Iris pigment epithelial cell (primary cell): ENCODE data around the gene CLTCL1.
"Not testable (repeated sequence)": the region's sequence is repeated elsewhere in the genome, so short reads cannot be mapped to it uniquely, and the experiment has no call there.

Experiments used
- DNase-seq: peaks from one replicate; pipeline ENCODE4 v3.0.0-alpha.2; 2011; ENCODE audit warnings: low read depth

The CLTCL1 gene

DNA sequence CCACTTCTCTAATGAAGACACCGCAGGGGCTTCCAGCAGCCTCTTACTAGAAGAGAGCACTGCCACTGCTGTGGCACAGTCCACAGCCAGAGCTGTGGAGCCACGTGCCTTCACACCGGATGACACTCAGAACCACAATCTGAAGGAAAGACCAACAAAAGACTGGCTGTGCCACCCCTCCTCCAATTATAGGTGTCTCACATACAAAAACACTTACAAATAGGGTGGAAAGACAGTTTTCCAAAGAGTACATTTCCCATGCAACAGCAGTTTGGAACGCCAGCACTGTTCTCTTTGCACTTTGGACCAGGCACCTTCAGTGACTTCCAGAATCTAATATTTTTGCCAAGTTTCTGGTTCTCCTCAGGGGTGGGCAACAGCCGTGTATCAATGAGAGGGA, 74.9 kb downstream of the CLTCL1 start:
- no peak for DNase-seq

DNA sequence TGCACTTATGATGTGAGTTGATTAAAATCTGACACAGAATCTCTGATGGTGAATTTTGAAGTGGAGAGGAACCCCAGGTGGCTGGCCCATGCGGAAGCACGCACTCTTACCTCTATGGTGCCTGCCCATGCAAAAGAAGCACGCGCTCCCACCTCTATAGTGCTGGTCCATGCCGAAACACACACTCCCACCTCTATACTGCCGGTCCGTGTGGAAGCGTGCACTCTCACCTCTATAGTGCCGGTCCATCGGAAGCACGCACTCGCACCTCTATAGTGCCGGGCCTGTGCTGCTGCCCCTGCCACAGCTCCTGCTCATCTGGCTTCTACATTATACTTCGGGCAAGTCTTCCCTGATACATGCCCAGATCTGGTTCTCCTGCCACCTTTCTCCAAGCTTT, 76.2 kb downstream of the CLTCL1 start:
- no peak for DNase-seq

DNA sequence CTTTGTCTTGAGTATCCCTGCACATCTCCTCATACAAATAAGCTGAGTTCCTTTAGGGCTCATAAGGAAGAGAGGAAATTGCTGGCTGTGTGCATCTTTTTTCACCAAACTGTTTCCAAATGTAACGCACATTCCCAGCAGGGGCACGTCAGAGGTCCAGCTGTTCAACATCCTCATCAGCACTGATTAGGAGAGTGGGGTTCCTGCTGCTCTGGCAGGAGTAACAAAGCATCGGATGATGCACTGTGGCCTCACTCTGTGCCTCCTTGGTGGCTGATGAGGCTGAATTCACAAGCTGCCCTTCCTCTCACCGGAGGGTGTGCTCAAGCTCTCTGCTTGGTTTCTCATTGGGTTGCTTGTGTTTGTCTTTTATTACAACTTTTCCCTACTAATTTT, 77.4 kb downstream of the CLTCL1 start:
- no peak for DNase-seq

DNA sequence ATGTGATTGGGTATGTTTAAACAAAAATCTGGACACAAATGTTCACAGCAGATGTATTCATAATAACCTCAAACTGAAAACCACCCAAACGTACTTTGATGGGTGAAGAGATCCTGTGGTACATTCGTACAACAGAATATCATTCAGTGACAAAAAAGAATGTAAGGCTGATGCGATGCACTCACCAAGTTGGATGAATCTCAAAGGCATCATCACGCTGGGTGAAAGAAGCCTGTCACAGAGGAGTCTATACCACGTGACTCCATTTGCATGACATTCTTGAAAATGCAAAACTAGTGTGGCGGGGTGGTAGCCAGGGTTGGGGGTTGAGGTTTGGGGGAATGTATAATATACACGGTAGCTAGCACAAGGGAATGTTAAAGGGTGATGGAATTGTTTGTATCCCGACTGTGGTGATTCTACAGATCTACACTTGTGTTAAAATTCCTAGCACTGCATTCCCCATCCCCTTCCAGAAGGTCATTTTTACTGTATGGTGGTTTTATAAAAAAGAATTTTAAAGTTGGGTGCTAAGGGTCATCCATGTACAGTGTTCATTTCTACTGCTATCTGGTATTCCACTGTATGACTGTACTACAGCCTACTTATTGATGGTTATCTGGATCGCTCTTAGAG, 78.0 kb downstream of the CLTCL1 start:
- DNase-seq: no peak

DNA sequence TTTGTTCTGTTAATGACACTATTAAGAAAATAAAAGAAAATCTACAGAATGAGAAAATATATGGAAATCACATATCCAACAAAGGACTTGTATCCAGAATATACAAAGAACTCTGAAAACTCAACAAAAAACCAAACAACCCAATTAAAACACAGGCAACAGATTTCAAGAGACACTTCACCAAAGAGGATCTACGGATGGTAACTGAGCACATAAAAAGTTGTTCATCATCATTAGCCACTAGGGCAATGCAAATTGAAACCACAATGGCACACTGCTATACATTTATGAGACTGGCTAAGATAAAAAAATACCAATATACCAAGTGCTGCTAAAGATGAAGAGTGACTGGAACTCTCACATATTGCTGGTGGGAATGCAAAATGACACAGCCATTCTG, 78.5 kb downstream of the CLTCL1 start:
- no peak for DNase-seq

DNA sequence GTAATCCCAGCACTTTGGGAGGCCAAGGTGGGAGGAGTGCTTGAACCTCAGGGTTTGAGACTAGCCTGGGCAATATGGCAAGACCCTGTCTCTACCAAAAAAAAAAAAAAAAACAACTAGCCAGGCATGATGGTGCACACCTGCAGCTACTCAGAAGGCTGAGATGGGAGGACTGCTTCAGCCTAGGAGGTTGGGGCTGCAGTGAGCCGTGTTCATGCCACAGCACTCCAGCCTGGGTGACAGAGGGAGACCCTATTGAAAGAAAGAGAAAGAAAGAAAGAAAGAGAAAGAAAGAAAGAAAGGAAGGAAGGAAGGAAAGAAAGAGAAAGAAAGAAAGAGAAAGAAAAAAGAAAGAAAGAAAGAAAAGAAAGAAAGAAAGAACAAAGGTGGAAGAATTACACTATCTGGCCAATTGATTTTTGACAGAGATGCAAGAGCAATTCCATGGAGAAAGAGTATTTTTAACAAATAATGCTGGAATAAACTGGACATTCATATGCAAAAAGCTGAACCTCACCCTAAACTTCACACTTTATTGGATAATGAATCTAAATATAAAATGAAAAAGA, 79.1 kb downstream of the CLTCL1 start:
- no peak for DNase-seq

DNA sequence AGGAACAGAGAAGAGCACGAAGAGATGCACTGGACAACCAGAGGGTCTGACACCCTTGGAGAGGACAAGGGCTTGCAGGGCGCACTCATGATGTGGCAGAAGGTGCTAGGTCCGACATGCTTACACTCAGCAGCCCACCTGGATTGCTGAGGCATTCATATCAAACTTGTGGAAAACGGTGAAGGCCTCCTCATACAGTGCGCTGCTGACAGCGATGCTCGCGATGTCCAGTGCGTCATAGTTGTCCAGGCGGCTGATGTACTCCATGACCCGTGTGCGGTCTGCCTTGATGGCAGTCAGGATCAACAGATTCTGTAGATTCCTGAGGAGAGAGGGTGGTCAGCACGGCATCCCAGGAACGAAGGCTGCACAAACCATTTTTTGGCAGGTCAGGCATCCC, 81.3 kb downstream of the CLTCL1 start:
- no peak for DNase-seq

DNA sequence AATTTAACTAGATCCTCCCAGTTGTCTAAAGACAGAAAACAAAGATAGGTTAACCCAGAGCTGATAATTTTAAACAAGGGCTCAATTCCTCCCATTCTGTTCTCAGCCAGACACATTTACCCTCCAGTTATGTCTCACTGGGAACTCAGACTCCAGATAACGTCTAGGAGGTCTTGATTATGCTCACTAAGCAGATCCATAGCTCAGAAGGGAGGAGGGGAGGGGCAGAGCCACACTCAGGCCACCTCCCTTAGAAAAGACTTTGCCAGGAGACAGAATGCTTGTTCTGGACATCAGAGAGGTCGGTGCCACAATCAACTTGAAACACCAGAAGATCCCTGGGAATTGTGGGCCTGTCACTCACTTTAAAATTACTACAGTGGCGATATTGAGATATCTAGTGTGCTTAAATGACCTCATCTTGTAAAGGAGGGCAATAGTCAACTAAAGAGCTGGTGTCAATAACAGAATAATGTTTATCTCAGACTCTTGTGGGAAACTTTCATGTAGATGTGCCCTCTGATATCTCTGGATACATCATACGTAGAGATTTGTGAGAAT, 83.2 kb downstream of the CLTCL1 start:
- no peak for DNase-seq

DNA sequence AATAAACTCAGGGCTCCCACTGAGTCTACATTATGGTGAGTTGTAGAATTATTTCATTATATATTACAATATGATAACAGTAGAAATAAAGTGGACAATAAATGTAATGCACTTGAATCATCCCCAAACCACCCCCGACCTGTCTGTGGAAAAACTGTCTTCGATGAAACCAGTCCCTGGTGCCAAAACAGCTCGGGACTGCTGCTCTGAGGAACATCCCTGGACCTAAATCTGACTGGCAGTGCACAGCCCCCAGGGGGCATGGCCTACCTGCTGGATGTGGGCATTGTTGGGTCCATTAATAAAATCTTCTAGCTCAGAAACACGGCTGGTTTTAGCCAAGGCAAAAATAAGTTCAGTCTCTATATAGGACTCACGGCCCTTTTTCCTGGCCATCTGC, 83.6 kb downstream of the CLTCL1 start:
- DNase-seq: no peak

DNA sequence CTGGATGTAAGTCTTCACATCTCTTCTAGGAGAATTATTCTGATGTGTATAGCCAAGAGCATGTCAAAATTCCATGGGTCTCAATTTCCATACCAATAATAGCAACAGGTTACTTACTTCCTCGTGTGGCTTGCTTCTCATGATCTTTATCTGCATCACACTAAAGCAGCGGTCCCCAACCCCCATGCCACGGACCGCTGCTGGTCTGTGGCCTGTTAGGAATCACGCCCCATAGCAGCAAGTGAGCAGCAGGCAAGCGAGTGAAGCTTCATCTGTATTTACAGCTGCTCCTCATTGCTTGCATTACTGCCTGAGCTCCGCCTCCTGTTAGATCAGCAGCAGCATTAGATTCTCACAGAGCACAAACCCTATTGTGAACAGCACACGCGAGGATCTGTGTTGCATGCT, 84.1 kb downstream of the CLTCL1 start:
- no peak for DNase-seq

DNA sequence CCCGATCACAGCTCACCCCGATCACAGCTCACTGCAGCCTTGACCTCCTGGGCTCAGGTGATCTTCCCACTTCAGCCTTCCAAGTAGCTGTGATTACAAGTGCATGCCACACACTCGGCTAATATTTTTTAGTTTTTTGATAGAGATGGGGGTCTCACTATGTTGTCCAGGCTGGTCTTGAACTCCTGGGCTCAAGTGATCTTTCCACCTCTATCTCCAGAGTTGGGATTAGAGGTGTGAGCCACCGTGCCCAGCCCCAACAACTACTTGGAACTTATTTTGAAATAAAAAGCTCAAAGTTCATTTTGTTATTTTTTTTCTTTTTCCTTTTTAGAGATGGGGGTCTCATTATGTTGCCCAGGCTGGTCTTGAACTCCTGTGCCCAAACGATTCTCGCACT, 85.2 kb downstream of the CLTCL1 start:
- no peak for DNase-seq

DNA sequence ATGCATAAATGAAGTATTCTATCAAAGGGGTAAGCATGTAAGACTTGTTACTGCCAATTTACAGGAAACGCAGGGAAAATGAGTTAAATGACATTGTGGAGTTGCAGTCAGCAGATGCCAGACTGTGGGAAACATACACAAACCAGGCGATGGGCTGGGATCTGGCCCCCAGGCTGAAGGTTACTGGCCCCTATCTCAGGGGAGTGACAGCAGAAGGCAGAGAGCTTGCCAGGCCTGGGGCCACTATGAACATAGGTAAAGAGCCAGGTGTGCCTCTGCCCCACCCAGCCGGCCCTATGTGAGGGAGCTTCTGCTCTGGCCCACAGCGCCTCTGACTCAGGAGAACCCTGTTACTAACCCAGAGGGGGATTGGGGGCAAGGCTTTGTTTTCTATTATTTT, 86.9 kb downstream of the CLTCL1 start:
- no peak for DNase-seq

DNA sequence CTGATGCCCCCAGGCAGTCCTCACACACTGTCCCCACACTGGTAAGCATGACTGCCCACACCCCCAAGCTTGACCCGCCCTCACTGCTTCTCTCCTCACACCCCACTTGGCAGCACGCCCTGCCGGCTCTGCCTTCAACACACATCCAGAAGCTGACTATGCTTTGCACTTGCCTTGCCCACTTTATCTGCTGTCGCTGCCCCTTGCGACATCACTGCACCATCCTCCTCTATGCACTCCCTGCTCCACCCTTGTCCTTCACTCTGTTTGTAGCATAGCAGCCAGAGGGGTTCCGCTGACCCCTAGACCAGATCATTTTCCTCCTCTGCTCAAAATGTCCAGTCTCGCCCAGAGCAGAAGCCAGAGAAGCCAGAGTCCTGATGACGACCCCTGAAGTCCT, 87.7 kb downstream of the CLTCL1 start:
- no peak for DNase-seq

DNA sequence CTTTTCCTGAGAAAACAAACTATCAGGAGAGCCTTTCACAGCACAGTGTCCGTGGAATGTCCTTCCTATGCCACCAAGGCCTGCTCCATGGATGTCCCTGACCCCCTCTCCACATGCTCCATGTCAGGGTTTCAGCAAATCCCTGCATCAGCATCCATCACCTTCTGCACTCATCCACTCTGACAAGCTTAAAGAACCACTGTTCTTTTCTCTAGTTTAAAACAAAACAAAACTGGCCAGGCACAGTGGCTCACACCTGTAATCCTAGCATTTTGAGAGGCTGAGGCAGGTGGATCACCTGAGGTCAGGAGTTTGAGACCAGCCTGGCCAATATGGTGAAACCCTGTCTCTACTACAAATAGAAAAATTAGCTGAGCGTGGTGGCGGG, 88.7 kb downstream of the CLTCL1 start:
- not testable (repeated sequence) for DNase-seq

DNA sequence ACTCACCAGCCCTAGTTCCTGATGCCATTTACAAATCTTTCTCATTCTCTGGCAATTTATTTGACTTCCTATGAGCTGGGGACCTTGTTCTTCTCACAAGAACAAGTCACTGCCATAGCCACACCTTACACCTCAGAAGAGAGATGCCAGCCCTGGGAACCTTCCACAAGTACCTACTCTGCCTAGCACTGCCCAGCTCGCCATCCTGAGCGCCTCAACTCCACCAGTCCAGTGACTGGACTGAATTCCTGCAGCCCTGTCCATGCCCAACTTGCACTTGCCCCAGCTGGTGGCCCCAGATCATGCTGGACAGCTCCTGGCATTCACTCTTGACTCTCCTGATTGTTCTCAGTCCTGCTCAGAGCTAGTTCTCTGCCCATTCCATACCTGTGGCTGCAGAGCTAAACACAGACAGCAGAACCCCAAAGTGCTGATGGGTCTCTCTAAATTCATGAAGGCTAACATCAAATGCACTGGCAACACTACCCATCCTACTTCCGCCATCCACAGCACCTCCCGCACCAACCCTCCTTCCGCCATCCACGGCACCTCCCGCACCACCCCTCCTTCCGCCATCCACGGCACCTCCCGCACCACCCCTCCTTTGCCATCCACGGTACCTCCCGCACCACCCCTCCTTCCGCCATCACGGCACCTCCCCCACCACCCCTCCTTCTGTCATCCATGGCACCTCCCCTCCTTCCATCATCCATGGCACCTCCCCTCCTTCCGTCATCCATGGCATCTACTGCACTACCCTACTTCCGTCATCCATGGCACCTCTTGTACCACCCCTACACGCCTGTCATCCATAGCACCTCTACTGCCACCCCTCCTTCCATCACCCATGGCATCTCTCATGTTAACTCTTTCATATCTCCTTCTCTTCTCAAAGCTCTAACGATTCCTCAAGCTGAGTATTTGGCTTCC, 89.4 kb downstream of the CLTCL1 start:
- no peak for DNase-seq

DNA sequence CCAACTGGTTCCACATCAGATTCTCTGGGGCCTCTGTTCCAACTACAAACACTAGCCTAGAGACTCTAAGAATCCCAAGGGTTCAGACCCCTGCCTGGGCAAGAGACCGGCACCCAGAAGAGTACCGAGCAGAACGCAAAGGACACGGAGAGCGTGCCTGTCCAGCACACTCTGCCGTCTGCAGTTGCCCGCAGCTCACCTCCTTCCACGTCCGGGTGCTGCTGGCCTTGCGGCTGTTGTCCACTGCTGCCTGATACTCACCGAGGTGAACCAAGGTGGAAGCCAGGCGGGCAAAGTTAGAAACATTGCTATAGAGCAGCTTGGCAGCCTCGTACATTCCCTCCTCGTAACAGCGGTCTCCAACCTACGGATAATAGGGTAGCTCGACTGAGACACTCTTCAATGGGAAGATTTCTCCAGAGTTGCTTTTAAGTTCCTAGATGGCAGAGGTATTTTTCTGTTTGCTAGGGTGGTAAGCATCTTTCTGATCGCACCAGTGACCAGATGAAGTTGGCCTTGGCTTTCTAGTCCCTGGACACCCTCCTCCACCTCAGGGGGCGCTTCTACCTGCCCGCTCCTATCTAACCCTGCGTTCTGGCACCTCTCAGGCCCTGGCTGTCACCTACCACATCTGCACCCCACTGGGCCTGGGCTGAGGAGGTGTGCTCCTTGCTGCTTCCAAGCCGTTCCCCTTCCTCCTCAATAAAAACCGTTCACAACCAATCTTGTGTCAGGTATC, 90.2 kb downstream of the CLTCL1 start:
- no peak for DNase-seq

DNA sequence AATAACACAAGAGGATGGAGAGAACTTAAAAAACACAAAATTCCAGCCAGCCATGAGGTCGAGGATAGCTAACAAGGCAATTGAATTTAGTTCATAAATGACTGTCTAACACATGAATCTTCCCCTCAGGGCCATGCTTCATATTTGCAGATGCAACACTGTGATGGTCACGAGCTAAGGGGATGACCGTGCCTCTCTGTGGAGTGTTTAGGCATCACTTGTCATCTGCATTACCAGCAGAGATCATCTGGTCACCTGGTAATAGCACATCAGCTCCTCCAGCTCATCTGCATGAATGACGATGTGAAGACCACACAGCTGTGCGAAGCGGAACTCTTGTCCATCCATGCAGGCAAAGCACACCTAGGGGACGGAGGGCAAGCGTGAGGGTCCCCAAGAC, 92.0 kb downstream of the CLTCL1 start:
- no peak for DNase-seq

DNA sequence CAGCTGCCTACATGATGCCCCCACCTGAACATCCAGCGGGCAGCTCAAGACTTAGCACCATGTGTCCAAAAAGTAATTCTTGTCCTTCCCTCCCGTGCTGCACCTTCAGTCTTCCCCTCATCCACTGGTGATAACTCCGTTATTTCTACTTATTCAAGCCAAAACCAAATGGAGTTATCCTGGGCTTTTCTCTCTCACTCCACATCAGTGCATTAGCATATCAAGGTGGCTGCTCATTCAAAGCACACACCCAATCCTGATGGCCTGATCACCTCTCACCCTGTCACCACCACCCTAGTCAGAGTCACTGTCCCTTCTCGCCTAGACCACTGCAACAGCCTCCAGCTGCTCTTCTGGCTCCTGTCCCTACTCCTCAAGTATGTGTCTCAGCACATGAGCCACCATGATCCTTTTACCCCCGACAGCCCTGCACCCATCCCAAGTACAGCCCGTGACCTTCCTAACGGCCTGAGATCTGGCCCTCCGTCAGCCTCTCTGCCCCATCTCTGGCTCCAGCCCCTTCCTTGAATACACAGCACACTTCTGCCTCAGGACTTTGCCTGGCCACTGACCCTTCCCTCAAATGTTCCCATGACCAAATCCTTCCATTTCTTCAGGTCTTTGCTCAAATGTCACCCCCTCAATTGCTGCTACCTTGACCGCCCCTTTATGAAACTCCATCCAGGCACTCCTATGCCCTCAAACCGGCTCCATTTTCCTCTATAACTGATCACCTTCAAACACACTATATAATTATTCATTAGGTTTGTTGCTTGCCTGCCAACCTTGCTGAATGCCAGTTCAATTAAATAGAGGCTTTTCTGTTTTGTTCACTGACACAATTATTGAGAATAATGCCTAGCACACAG, 93.3 kb downstream of the CLTCL1 start:
- DNase-seq: no peak

DNA sequence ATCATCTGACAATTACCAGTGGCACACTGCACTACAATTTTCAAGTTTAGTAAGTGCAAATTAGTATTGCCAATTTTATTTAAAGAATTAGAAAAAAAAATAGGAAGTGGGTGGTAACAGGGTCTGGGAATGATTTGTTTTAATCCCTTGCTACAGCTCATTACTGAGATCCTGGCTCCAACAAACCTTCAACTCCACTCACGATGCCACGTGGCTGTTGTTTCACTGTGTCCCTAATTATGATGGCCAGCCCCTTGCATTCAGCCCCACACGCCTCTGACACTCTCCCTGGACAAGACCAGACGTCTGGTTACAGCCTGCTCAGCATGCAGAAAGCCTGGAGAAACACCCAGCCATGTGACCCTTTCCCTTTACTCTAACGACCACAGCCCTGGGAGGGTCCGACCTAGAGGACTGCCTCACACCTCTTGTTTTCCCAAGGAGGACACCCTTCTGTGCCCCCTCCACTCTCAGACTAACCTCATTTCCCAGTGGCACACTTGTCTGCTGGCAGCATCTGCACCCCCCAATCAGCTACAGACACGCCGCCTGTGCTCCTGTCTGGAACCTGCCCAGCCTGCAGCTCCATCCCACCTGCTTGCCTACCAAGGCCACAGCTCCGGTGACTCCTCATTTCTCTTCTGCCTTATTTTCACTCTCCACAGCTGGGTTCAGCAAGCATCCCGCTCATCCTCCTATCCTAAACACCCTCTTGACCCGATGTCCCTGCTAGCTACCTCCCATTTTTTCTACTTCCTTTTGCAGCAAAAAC, 94.5 kb downstream of the CLTCL1 start:
- no peak for DNase-seq
